GM21447 (cell line): ENCODE data around the gene ACSF3.

Experiments
- ATAC-seq: cut with Tn5 transposase; IDR thresholded peaks from one replicate; pipeline ENCODE4 v1.9.1; 2021; ENCODE audit not compliant: unreplicated experiment

Gene ACSF3

DNA sequence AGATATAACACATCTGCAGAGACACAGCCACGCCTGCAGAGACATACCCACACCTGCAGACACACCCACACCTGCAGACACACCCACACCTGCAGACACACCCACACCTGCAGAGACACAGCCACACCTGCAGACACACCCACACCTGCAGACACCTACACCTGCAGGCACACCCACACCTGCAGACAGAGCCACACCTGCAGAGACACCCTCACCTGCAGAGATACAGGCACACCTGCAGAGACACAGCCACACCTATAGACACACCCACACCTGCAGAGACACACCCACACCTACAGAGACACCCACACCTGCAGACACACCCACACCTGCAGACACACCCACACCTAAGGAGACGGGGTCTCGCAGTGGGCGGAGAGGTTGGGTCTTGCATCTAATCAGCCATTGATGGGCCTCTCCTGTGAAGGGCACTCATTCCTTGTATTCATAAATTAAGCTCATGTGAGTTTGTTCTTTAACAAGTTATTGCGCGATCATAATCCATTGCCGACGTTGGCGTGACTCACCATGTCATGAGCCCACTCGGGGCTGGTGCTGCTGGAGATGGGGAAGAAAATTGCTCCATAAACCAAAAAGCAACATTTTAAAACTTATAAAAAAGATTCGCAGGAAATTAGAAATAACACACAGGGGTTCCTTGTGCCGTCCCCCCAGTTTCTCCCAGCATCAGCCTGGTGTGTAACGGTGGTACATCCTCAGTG, 49.0 kb downstream of the ACSF3 start:
- ATAC-seq, result no peak

DNA sequence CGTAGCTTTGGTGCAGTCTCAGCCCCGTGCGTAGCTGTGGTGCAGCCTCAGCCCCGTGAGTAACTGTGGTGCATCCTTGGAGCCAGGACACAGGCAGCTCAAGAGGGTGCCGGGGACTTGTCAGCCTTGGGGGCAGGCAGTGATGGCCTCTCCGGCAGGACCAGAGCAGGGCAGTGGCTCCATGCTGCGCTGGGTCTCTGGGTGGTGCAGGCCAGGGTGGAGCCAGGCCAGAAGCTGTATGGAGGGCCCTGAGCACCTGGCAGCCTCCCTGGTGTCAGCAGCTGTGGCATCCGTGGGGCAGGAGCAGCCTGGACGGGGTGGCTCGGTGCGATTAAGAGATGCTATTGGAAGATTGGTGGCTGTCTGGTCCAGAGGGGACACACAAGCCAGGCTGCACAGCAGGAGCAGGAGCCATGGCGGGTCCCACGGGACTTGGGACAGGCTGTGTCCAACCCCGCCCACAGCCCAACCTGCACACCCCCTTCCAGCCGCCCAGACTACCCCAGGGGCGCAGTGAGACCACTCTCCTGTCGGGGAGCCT, 49.6 kb downstream of the ACSF3 start:
- no peak for ATAC-seq

- ATAC-seq, result no peak
These were observed 50.4 kb downstream of the ACSF3 start for GRCh38 chr16:89143911-89144675.

- ATAC-seq, result no peak
These were observed 51.0 kb downstream of the ACSF3 start for GRCh38 chr16:89144681-89145080.

- ATAC-seq, result no peak
These were observed 51.9 kb downstream of the ACSF3 start for GRCh38 chr16:89145406-89146161.

DNA sequence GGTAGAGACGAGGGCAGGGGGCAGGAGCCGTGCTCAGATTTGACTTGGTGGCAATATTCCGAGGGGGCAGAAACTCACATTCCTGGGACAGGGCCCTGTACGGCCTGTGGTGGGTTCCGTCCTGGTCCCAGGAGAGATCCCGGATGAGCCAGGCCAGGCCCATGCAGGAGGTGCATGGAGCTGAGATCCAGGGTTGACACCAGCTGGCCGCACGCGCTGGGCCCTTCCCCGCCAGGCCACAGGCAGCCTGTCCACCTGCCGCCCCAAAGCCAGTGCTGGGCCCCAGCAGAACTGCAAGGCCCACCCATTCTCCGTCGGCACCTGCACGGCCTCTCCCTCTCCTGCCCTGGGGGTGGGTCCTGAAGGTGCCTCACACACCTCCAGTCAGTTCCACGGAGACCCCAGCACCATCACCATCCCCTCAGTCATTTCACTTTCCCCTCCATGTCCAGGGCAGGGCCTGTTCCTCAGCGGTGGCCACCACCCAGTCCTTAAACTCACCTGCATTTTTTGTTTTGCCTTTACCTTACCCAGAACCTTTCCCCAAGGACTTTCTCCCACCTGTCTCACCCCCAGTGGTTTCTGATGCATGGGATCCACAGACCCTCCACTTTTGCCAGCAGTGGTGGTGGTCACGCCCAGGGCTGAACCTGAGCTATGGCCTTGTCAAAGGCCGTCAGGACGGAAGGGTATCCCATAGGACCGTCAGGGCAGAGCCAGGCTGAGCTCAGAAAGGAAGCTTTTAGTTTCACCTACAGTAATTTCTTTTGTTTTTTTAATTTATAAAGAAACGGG, 52.8 kb downstream of the ACSF3 start:
- ATAC-seq, result no peak

DNA sequence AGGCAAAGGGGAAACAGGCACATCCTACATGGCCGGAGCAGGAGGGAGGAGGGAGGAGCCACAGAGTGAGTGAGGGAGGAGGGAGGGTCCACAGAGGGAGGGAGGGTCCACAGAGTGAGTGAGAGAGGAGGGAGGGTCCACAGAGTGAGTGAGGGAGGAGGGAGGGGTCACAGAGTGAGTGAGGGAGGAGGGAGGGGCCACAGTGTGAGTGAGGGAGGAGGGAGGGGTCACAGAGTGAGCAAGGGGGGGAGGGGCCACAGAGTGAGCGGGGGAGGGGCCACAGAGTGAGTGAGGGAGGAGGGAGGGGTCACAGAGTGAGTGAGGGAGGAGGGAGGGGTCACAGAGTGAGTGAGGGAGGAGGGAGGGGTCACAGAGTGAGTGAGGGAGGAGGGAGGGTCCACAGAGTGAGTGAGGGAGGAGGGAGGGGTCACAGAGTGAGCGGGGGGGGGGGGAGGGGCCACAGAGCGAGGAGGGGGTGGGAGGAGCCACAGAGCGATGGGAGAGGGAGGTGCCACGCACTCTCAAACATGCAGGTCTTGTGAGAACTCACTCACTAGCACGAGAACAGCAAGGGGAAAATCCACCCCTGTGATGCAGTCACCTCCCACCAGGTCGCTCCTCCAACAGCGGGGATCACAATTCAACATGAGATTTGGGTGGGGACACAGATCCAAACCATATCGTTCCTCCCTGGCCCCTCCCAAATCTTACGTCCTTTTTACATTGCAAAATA, 53.6 kb downstream of the ACSF3 start:
- ATAC-seq, result no peak

- ATAC-seq, result no peak
These were observed 55.7 kb downstream of the ACSF3 start for GRCh38 chr16:89149386-89149785.

GRCh38 chr16:89150090-89150835, 56.6 kb downstream of the ACSF3 start:
- no peak for ATAC-seq

GRCh38 chr16:89150981-89151380, 57.3 kb downstream of the ACSF3 start:
- no peak for ATAC-seq

- ATAC-seq, result no peak
These were observed 59.4 kb downstream of the ACSF3 start for GRCh38 chr16:89152831-89153700.

- ATAC-seq, result no peak
These were observed 60.2 kb downstream of the ACSF3 start for GRCh38 chr16:89153848-89154271.

DNA sequence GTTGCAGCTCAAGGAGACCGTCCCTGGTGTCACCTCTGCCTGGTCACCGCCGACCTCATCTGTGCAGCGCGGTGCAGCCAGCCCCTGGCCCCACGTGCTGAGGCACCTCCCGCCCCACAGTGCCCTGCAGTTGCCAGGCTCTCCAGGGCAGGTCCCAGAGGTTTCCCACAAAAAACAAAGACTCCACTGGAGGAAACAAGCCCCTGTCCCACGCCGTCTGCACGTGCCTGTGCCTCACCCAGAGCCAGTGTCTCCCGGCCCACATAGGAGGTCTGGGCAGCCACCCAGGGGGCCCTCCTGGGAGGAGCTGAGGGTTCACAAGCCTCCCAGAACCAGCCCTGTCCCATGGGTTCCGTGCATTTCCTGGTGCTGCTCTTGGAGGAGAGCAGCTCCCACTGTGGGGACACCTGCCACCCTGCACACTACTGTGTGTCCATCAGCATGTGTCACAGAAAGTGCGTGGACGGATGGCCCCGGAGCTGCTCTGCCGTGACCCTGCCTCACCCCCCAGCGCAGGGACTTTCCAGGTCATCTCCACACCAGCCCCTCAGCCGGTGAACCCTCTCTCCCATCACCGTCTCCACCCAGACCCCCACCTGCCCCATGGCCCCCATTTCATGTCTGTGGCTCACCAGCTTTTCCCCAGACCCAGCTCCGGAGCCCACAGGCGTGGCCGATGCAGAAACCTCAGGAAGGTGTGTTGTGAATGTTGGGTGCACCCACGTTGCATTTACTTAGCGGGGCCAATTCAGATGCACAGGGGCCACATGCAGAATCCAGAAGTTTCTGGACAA, 60.9 kb downstream of the ACSF3 start:
- ATAC-seq, result no peak

DNA sequence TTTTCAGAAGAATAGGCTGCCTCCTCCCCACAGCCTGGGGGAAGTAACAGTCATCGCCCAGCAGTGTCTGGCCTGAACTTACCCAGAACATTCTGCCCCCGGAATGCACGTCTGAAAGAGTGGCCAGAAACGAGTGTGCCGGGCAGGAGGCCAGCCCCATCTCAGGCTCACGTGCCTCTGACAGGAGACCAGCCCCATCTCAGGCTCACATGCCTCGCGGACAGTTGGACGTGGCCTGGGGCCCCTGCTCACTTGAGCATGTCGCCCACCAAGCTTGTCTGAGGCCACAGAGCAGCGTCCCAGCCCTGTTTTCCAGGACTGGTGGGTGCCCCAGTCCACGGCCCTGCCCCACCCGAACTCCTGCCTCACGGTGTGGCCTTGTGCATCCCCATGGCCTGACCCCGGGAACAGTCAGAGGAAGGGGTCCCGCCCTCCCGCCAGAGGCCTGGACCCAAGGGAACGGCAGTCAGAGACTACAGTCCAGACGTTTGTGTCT, 61.6 kb downstream of the ACSF3 start:
- no peak for ATAC-seq

- ATAC-seq, result no peak
These were observed 62.4 kb downstream of the ACSF3 start for GRCh38 chr16:89155851-89156739.
